Hepatocyte (in vitro differentiated cells): ENCODE measurements around the gene GBE1. TPM values are rescaled to one million over a fixed set of nuclear protein-coding genes. Genes with fewer than 3 reads are reported as not detected.

Experiments
- DNase-seq: peaks from one replicate; pipeline ENCODE4 v3.0.0-alpha.2; 2016; ENCODE audit warnings: low spot score
- H2AFZ ChIP-seq: fragments of 200-600 bp; sonication (generic); 2 replicates; pipeline ENCODE4 v1.6.0; 2016; ENCODE audit warnings: antibody characterized with exemption, mild to moderate bottlenecking
- H3K27ac ChIP-seq: fragments of 200-600 bp; sonication (generic); 2 replicates; pipeline ENCODE4 v1.5.1; 2016; ENCODE audit warnings: mild to moderate bottlenecking
- H3K27me3 ChIP-seq: fragments of 200-600 bp; sonication (generic); 2 replicates; pipeline ENCODE4 v1.6.1; 2016
- H3K36me3 ChIP-seq: fragments of 200-600 bp; sonication (generic); replicated peaks from 2 replicates; pipeline ENCODE4 v1.5.1; 2016; ENCODE audit warnings: low read depth; ENCODE audit not compliant: insufficient read depth
- H3K4me1 ChIP-seq: fragments of 200-600 bp; sonication (generic); 2 replicates; pipeline ENCODE4 v1.5.1; 2016; ENCODE audit warnings: mild to moderate bottlenecking, moderate library complexity; ENCODE audit not compliant: insufficient read depth
- H3K4me2 ChIP-seq: fragments of 200-600 bp; sonication (generic); 2 replicates; pipeline ENCODE4 v1.6.0; 2016
- H3K4me3 ChIP-seq: fragments of 200-600 bp; sonication (generic); 2 replicates; pipeline ENCODE4 v1.5.1; 2016; ENCODE audit warnings: mild to moderate bottlenecking
- H3K79me2 ChIP-seq: fragments of 200-600 bp; sonication (generic); 2 replicates; pipeline ENCODE4 v1.6.0; 2017; ENCODE audit warnings: mild to moderate bottlenecking
- H3K9me2 ChIP-seq: fragments of 200-600 bp; sonication (generic); replicated peaks from 2 replicates; pipeline ENCODE4 v1.6.0; 2017; ENCODE audit warnings: mild to moderate bottlenecking; ENCODE audit not compliant: insufficient read depth
- H3K9me3 ChIP-seq: fragments of 200-600 bp; sonication (generic); 2 replicates; pipeline ENCODE4 v1.5.1; 2016; ENCODE audit warnings: low read depth, mild to moderate bottlenecking
- H4K20me1 ChIP-seq: fragments of 200-600 bp; sonication (generic); 2 replicates; pipeline ENCODE4 v1.6.0; 2016; ENCODE audit warnings: mild to moderate bottlenecking; ENCODE audit not compliant: insufficient read depth, poor library complexity, severe bottlenecking
- EZH2 ChIP-seq: fragments of 200-600 bp; sonication (generic); IDR thresholded peaks from 2 replicates; pipeline ENCODE4 v1.6.1; 2016; ENCODE audit warnings: antibody characterized with exemption, mild to moderate bottlenecking, borderline replicate concordance
- EZH2phosphoT487 ChIP-seq: fragments of 200-600 bp; sonication (generic); IDR thresholded peaks from one replicate; pipeline ENCODE4 v1.6.1; 2018; ENCODE audit warnings: antibody characterized with exemption, mild to moderate bottlenecking, low read depth, moderate library complexity; ENCODE audit not compliant: unreplicated experiment, severe bottlenecking
- WGBS: methylation state at CpG from one replicate; pipeline ENCODE4 v1.1.6; 2016; ENCODE audit warnings: low lambda C conversion rate; ENCODE audit errors: missing lambda C conversion rate; 5-methylcytosine and 5-hydroxymethylcytosine counted together
- polyA plus RNA-seq: library from polyadenylated mRNA; unstranded; fragments of >200 nt; fragmentation: Nextera tagmentation; extraction: Ambion mirVana; gene quantifications from 2 replicates; pipeline ENCODE4 v1.2.1, GENCODE V29; 2016
- total RNA-seq: library from RNA; depleted of rRNA; stranded (reverse); fragments of >200 nt; gene quantifications from 2 replicates; pipeline ENCODE4 v1.2.3, GENCODE V29; 2014
- TF ChIP-seq, protein P1 (sequence below): fragments of 200-600 bp; sonication (generic); IDR thresholded peaks from 2 replicates; pipeline ENCODE4 v1.5.1; 2016; ENCODE audit warnings: antibody characterized with exemption, mild to moderate bottlenecking; ENCODE audit not compliant: poor library complexity

Gene GBE1
- total and polyA plus RNA-seq, 2 experiments from 2014 or later: 15.6 to 25.8 TPM

DNA sequence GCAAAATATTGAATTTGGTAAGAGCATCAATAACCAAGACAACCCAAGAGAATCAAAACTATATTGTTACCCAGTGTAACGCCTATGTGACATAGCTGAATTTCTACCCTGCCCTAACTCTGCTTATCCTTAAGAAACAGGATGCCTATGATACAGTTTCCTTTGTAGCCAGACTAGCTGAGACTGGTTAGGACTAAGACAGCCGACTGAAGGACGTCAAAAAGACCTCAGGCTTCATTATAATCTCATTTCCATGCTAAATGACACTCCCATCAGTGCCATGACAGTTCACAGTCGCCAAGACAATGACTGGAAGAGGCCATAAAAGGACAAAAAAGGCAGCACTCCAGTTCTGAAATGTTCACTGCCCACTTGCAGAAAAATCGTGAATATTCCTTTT lies 66.8 kb downstream of the GBE1 start:
- Histone ChIP-seq H3K36me3 (no peaks in the 10 kb centered on the region), H4K20me1 (no peaks in the 10 kb centered on the region), H3K4me1 (no peaks in the 10 kb centered on the region), H3K27me3 (no peaks in the 10 kb centered on the region), H3K4me3 (no peak overlapping the region), H3K9me3 (no peaks in the 10 kb centered on the region), H3K9me2 (no peaks in the 10 kb centered on the region), H2AFZ (no peak overlapping the region), H3K79me2 (no peaks in the 10 kb centered on the region), H3K27ac (no peak overlapping the region), H3K4me2 (no peak overlapping the region)
- no peak for DNase-seq
- TF ChIP-seq, protein P1, sequence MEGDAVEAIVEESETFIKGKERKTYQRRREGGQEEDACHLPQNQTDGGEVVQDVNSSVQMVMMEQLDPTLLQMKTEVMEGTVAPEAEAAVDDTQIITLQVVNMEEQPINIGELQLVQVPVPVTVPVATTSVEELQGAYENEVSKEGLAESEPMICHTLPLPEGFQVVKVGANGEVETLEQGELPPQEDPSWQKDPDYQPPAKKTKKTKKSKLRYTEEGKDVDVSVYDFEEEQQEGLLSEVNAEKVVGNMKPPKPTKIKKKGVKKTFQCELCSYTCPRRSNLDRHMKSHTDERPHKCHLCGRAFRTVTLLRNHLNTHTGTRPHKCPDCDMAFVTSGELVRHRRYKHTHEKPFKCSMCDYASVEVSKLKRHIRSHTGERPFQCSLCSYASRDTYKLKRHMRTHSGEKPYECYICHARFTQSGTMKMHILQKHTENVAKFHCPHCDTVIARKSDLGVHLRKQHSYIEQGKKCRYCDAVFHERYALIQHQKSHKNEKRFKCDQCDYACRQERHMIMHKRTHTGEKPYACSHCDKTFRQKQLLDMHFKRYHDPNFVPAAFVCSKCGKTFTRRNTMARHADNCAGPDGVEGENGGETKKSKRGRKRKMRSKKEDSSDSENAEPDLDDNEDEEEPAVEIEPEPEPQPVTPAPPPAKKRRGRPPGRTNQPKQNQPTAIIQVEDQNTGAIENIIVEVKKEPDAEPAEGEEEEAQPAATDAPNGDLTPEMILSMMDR: no peak
- WGBS: 83% methylated on average over 5 of the region's 5 CpGs

DNA sequence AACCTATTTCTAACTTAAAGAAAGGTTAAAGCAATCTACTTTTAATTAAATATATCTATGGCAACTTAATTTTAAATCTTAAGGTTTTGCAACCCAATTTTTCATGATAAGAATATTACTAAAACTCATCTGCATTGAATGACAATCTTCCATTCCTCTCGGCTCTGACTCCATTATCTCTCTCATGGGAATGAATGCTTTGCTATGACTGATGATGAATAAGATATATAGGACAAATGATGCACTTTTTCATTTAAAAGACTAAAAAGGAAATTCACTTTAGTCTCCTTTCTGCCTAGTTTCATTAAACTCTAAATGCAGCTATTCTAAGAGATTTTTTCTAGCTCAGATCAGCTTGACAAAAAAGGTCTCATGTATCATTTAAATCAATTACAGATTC lies 68.7 kb downstream of the GBE1 start:
- H3K4me3 ChIP-seq: no peak overlapping the region
- DNase-seq: no peak
- H2AFZ ChIP-seq: no peak overlapping the region
- no peak overlapping the region for H3K4me2 ChIP-seq
- no peak overlapping the region for H3K27ac ChIP-seq
- no peaks in the 10 kb centered on the region for H3K4me1 ChIP-seq
- no peaks in the 10 kb centered on the region for H3K36me3 ChIP-seq
- H3K79me2 ChIP-seq: no peaks in the 10 kb centered on the region
- 89% methylated on average over 1 of the region's 1 CpG for WGBS
- H3K9me3 ChIP-seq: no peaks in the 10 kb centered on the region
- no peaks in the 10 kb centered on the region for H3K9me2 ChIP-seq
- H3K27me3 ChIP-seq: no peaks in the 10 kb centered on the region
- TF ChIP-seq EZH2 (no peak), EZH2phosphoT487 (no peak)
- TF ChIP-seq, protein P1: no peak
- no peaks in the 10 kb centered on the region for H4K20me1 ChIP-seq

DNA sequence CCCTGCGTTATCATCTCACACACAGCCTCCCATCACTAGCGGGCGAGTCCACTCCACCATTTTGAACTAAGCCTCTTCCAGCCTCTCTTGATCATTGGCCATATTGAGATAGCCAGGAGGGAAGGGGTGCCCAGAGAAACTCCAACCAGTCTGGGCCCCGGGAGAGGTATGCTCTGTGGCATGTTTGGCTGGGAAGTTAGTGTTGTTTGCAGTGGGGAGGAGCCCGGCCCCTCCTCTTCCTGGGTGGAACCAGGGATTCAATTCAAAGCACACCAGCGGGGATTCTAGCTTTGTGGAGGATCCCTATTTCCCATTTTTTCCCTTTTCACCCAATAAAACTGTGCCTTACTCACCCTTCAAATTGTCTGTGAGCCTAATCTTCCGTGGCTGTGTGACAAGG lies 71.8 kb downstream of the GBE1 start:
- H3K9me3 ChIP-seq: no peaks in the 10 kb centered on the region
- 90% methylated on average over 7 of the region's 7 CpGs for WGBS

More for the DNA sequence above, 71.8 kb downstream of the GBE1 start:
- no peaks in the 10 kb centered on the region for H4K20me1 ChIP-seq
- H3K27ac ChIP-seq: no peak overlapping the region
- H3K9me2 ChIP-seq: no peaks in the 10 kb centered on the region
- H3K4me1 ChIP-seq: no peaks in the 10 kb centered on the region
- no peaks in the 10 kb centered on the region for H3K79me2 ChIP-seq
- TF ChIP-seq, protein P1: no peak
- no peak for TF ChIP-seq EZH2
- no peak for TF ChIP-seq EZH2phosphoT487
- H3K27me3 ChIP-seq: no peaks in the 10 kb centered on the region
- no peak overlapping the region for H2AFZ ChIP-seq
- no peak for DNase-seq
- no peak overlapping the region for H3K4me3 ChIP-seq
- H3K4me2 ChIP-seq: no peak overlapping the region
- H3K36me3 ChIP-seq: no peaks in the 10 kb centered on the region
